GM12864 (cell line): ENCODE results near the gene GLO1.

Experiments
- DNase-seq: peaks from one replicate; pipeline ENCODE4 v3.0.0-alpha.2; 2011; ENCODE audit warnings: low read depth
- H3K4me3 ChIP-seq: 2 replicates; pipeline ENCODE4 v1.5.1; 2011; ENCODE audit warnings: mild to moderate bottlenecking, low read depth, low read length, control low read depth
- CTCF ChIP-seq: IDR thresholded peaks from 2 replicates; pipeline ENCODE4 v1.5.1; 2011; ENCODE audit warnings: low read depth, mild to moderate bottlenecking, moderate library complexity, low read length, control low read depth, inconsistent platforms; ENCODE audit errors: missing control alignments

Gene GLO1

GRCh38 chr6:38722038-38722437, 19.1 kb upstream of the GLO1 start:
- no peak for DNase-seq
- no peak for TF ChIP-seq CTCF
- H3K4me3 ChIP-seq, result no peak overlapping the region

GRCh38 chr6:38720295-38720694, 17.4 kb upstream of the GLO1 start:
- TF ChIP-seq CTCF, result peak; percentile 23
- no peak overlapping the region for H3K4me3 ChIP-seq
- no peak for DNase-seq

- no peak for TF ChIP-seq CTCF
- H3K4me3 ChIP-seq, result no peak overlapping the region
- DNase-seq, result no peak
These were observed 16.4 kb upstream of the GLO1 start for GRCh38 chr6:38719358-38719757.

- H3K4me3 ChIP-seq, result no peak overlapping the region
- DNase-seq, result no peak
- no peak for TF ChIP-seq CTCF
These were observed 13.9 kb upstream of the GLO1 start for GRCh38 chr6:38716825-38717224.

- TF ChIP-seq CTCF, result no peak
- DNase-seq, result no peak
- H3K4me3 ChIP-seq, result no peak within 1 kb of the TSS
These were observed 12.2 kb upstream of the GLO1 start, which contains the start of gene DNAH8 for GRCh38 chr6:38715016-38715689. DNAH8 (plus strand) TSS chr6:38715311; CDS start chr6:38722810, 7,499 bp downstream.

GRCh38 chr6:38714239-38715015, 11.5 kb upstream of the GLO1 start:
- no peak overlapping the region for H3K4me3 ChIP-seq
- no peak for DNase-seq
- no peak for TF ChIP-seq CTCF
